HG02642 (cell line): ENCODE results near the gene ERMN.
A peak's percentile ranks its signal among the peaks of the same experiment; 100 is the strongest.
"Not testable (repeated sequence)": the region's sequence is repeated elsewhere in the genome, so short reads cannot be mapped to it uniquely, and the experiment has no call there.

Source experiments
- ATAC-seq: cut with Tn5 transposase; IDR thresholded peaks from one replicate; pipeline ENCODE4 v1.9.1; 2021; ENCODE audit warnings: mild to moderate bottlenecking; ENCODE audit not compliant: unreplicated experiment, poor library complexity

ERMN gene

GRCh38 chr2:157302492-157303099 lies 23.0 kb downstream of the ERMN start:
- ATAC-seq, result peak; percentile 77

GRCh38 chr2:157301307-157301706 lies 24.3 kb downstream of the ERMN start:
- ATAC-seq, result no peak

GRCh38 chr2:157296958-157297357 lies 28.7 kb downstream of the ERMN start:
- ATAC-seq, result no peak

GRCh38 chr2:157296490-157296889 lies 29.1 kb downstream of the ERMN start:
- no peak for ATAC-seq

GRCh38 chr2:157292853-157293252 lies 32.8 kb downstream of the ERMN start:
- no peak for ATAC-seq

- no peak for ATAC-seq
Observed at GRCh38 chr2:157291018-157291417, 34.6 kb downstream of the ERMN start.

GRCh38 chr2:157290525-157290924 lies 35.1 kb downstream of the ERMN start:
- ATAC-seq, result no peak

GRCh38 chr2:157287160-157287559 lies 38.5 kb downstream of the ERMN start:
- ATAC-seq, result no peak

GRCh38 chr2:157283468-157283867 lies 42.2 kb downstream of the ERMN start:
- ATAC-seq, result no peak

- ATAC-seq, result no peak
Observed at GRCh38 chr2:157281316-157281715, 44.3 kb downstream of the ERMN start.

GRCh38 chr2:157279311-157279710 lies 46.3 kb downstream of the ERMN start:
- not testable (repeated sequence) for ATAC-seq

- no peak for ATAC-seq
Observed at GRCh38 chr2:157271590-157272203, 53.9 kb downstream of the ERMN start.

GRCh38 chr2:157269922-157270321 lies 55.7 kb downstream of the ERMN start:
- ATAC-seq, result peak; percentile 59

- no peak for ATAC-seq
Observed at GRCh38 chr2:157269060-157269459, 56.6 kb downstream of the ERMN start.
